Stimulated activated CD4-positive, alpha-beta T cell treated with anti-CD3 and anti-CD28 coated beads, Interleukin-15, amount 100 ng/mL, for 24 hours (primary cell): ENCODE data around the gene CCDC167.

Experiments
- DNase-seq: peaks from one replicate; pipeline ENCODE4 v3.0.0-alpha.2; 2020

CCDC167 gene

DNA sequence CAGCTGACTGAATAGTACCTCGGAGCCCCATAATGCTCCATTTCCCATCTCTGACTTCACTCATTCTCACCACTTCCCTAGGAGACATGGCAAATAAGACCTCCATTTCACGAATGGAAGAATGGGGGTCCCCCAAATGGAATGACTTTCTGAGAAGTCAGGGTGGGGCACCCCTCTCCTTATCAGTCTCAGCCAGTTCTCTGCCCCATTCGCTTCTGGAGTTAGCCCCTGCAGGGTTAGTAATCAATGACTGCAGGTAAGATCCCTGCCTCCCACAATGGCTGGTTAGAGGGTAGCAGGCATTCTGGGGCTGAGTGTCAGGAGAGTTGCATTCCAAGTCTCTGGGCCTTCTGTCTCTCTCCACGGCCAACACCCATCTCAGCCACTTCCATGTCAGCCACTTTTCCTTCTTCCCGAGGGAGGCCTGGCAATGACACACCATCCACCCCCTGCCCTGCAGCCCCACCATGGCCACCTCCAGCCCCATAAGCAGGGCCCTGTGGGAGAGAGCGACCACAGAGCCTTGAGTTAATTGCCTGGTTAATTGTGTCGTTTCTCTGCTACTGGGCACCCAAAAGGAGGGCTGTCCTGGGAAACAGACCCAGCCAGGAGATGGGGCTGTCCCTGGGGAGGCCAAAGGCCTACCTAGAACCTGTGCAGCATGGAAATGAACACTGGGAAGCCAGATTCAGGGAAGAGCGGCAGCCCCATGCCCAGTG lies 13.4 kb downstream of the CCDC167 start:
- DNase-seq = no peak

DNA sequence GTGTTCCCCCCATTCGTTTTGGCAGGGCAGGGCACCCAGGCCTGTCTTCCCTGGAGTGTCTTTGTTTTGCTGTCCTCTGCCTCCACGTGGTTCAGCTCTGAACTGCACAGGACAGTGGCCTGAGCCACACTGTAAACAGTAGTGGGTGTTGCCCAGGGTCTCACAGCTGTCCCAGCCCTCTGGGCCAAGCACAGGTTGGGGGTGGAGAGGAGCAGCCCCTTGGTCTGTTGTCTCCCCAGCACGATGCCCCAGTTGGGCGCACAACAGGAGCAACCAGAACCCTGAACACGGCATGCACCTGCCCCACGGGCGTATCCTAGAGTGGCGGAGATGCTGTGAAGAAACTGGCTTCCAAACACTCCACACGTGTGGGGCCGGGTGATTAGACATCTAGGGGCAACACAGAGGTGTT lies 14.4 kb downstream of the CCDC167 start:
- no peak for DNase-seq

DNA sequence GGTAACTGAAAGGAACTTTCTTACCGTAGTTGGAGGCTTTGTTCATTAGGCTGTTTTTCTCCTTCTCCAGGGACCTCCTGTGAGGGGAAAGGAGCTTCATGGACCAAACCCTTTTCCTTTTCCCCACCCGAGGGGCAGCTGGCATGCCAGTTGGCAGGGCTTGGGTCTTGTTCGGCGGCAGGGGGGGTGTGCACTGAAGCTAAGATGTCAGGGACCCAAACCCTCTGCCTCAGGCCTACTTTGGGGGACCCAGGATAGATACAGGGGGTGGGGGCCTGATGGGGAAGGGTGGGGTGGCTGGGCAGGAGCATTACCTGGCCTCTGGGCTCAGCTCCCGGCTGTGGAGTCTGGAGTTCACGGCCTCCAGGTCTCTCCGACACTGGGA lies 14.9 kb downstream of the CCDC167 start:
- DNase-seq = no peak

- peak; percentile 80 for DNase-seq
Observed at GRCh38 chr6:37483917-37484785, 15.5 kb downstream of the CCDC167 start.

GRCh38 chr6:37483252-37483901 lies 16.3 kb downstream of the CCDC167 start:
- no peak for DNase-seq

DNA sequence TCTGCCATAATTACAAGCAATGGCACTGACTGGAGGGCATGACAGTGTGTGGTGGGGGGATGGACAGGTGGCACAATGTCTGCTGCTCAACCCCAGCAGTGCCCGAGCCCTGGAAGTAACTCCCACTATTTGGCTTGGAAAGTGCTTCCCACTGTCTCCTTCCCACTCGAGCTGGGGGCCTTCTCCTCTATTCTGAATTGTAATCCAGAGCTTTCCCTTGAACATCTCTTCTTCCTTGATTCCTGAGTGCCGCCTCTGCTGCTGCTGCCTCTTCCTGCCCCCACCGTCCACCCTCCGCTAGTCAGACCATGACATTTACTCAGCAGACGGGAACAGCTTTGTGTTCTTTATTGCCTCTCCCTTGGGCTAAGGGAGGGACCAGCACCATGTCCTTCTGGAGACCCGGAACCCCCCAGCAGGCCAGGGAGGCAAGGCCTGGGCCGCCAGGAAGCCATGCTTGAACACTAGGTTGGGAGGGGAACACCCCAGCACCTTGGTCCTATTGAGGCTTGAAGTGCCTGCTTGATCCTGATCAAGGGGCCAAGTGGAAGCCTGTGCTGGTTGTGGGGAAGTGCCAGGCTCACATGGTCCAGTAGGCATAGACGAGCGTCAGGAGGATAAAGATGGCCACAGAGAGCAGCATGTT lies 17.0 kb downstream of the CCDC167 start:
- DNase-seq = no peak

DNA sequence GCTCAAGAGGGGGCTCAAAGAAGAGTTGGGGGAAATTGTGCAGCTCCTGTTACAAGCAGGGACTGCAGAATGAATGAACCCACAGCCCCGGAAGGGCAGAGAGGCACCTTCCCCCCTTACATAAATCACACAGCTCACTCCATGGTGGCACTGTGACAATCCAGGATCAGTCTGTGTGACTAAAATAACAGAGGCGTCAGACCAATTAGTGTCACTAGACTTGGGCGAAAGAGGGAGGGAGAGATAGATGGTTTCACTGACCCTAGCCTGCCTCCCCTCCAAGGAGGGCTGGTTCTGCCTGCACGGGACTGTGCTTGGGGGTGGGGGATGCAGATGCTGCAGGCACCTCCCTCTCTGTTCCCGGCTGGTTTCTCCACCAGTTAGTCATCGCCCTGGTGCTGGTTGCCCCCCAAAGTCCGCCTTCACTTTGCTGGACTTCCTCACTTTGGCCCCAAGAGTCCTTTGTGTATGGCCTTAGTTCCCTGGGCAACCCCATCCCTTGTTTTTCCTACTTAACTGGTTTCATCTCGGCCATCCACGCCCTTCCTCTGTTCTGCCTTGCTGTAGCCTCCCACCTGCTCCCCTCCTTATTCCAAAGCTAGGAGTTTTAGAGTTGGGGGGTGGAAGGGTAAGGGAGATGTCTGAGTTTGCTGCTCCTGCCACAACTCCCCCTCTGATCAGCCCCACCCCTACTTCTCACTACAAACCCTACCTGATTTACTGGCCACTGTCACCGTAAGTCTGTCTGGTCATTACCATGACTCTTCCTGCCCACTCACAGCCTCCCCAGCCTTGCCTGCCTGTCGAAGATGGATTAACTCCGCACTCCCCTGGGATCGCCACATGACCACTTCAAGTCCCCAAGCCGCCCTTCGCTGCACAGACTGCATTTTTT lies 17.7 kb downstream of the CCDC167 start:
- DNase-seq = no peak

- no peak for DNase-seq
Observed at GRCh38 chr6:37480951-37481534, 18.6 kb downstream of the CCDC167 start.

DNA sequence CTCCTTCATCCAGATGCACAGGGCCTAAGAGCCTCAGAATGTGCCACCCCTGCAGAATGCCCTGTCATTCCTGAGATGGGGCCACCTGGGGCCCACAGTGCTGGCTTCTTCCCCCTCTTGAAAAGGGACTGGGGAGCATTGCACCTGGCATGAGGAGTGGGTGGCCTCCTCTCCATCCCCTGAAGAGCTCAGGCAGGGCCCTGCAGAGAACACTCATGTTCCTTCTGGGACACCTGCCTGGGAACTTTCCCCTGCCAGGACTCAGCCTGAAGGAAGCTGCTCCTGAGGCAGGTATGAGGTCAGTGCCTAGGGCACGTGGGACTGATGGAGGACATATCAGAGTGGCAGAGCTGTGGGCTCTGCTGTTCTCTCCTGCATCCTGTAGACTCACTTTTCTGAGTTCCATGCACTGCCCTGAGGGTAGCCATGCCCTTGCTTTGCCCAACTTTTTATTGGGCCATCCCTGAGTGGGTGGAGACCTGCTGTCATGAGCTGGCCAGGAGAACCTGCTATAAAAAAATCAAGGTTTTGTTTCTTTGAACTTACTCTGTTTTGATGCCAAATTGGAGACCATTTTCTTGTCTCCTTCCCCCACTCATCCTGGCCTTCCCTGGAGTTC lies 19.5 kb downstream of the CCDC167 start:
- DNase-seq = no peak

GRCh38 chr6:37479266-37479854 lies 20.3 kb downstream of the CCDC167 start:
- no peak for DNase-seq

DNA sequence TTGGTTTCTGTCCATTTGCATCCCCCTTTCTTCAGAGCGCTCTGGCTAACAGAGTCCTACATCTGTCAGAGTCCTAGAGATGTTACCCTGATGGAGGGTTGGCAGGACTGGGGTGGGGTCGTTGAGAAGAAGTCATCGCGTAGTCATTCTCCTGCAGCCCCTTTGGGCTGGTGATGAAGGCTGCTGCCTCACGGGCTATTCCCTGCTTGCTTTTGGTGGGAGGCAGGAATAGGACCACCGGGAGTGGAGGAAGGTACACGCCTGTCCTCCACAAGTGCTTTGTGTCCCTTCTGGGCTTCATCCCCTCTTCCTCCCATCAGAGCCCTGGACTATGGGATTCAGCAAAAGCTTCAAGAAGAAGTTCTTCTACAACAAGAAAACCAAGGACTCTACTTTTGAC lies 20.9 kb downstream of the CCDC167 start:
- no peak for DNase-seq

GRCh38 chr6:37477656-37478435 lies 21.8 kb downstream of the CCDC167 start:
- DNase-seq = no peak

GRCh38 chr6:37477191-37477590 lies 22.5 kb downstream of the CCDC167 start:
- no peak for DNase-seq

GRCh38 chr6:37474316-37474715 lies 25.4 kb downstream of the CCDC167 start:
- no peak for DNase-seq

GRCh38 chr6:37473364-37474095 lies 26.2 kb downstream of the CCDC167 start:
- DNase-seq = no peak

- no peak for DNase-seq
Observed at GRCh38 chr6:37467718-37468117, 32.0 kb downstream of the CCDC167 start.

GRCh38 chr6:37463110-37463509 lies 36.6 kb downstream of the CCDC167 start:
- no peak for DNase-seq

GRCh38 chr6:37460805-37461204 lies 38.9 kb downstream of the CCDC167 start:
- DNase-seq = no peak
